T-helper 17 cell (primary cell): ENCODE measurements around the gene WFDC11. TPM values are rescaled to one million over a fixed set of nuclear protein-coding genes. Genes with fewer than 3 reads are reported as not detected.
"Not testable (repeated sequence)": the region's sequence is repeated elsewhere in the genome, so short reads cannot be mapped to it uniquely, and the experiment has no call there.

Experiments
- ATAC-seq: fragments of 150-1000 bp; cut with Tn5 transposase; 2 replicates; pipeline ENCODE4 v1.10.0; 2021; ENCODE audit warnings: mild to moderate bottlenecking, moderate library complexity
- DNase-seq, 3 donors: peaks; one replicate each; pipeline versions ENCODE4 v3.0.0 to v3.0.0-alpha.2; 2020 to 2021
- H3K9me3 ChIP-seq: one replicate; pipeline ENCODE4 v1.7.0; 2013; ENCODE audit warnings: low read length, mild to moderate bottlenecking; ENCODE audit not compliant: control insufficient read depth, poor library complexity, severe bottlenecking
- H3K27ac Mint-ChIP-seq: one replicate; pipeline ENCODE4 v1.8.0; 2022; ENCODE audit warnings: mild to moderate bottlenecking, moderate library complexity, mixed read lengths
- H3K27me3 Mint-ChIP-seq: one replicate; pipeline ENCODE4 v1.8.0; 2022; ENCODE audit warnings: mixed read lengths
- H3K36me3 Mint-ChIP-seq: one replicate; pipeline ENCODE4 v1.8.0; 2022; ENCODE audit warnings: low read depth, mixed read lengths
- H3K4me1 Mint-ChIP-seq: one replicate; pipeline ENCODE4 v1.8.0; 2022; ENCODE audit warnings: mild to moderate bottlenecking, mixed read lengths
- H3K4me3 Mint-ChIP-seq: one replicate; pipeline ENCODE4 v1.8.0; 2022; ENCODE audit warnings: mild to moderate bottlenecking, moderate library complexity, mixed read lengths
- total RNA-seq, 4 donors: library from RNA in 2 of 4; stranded (reverse) in 2 of 4; gene quantifications; one replicate each; pipeline ENCODE4 v1.2.3 and lab custom pipeline; 2022 to 2026

WFDC11 gene
- total RNA-seq, 2 donors from 2014 or later = not detected

GRCh38 chr20:45647441-45648050 lies 22.5 kb downstream of the WFDC11 start:
- ATAC-seq (no peak), DNase-seq (no peak)
- H3K4me1 Mint-ChIP-seq = peaks cover 4% of the 10 kb centered on the region

DNA sequence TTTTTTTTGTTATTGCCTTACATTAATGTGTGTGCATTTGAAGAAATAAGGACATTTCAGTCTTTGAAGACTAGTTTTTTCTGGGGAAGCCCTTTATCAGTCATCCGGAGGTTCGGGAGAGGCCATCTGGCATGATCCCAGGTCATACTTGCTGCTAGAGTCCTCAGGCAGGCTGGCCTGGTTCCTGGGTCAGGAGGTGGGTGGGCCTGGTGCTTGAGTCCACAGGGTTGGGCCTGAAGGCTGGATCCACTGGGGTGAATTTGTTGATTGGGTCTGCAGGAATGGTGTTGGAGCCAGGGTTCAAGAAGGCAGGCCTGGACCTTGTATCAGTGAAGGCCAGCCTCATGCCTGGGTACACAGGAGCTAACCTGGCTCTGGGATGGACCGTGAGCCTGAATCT lies 23.2 kb downstream of the WFDC11 start:
- Mint-ChIP-seq H3K27me3 (peaks cover 57% of the 10 kb centered on the region), H3K36me3 (peaks cover 5% of the 10 kb centered on the region), H3K4me3 (no peak overlapping the region), H3K4me1 (peaks cover 4% of the 10 kb centered on the region), H3K27ac (no peak overlapping the region)
- no peak for DNase-seq
- no peaks in the 10 kb centered on the region for H3K9me3 ChIP-seq
- ATAC-seq = no peak

More at GRCh38 chr20:45647441-45648050, 22.5 kb downstream of the WFDC11 start:
- no peaks in the 10 kb centered on the region for H3K9me3 ChIP-seq
- Mint-ChIP-seq H3K27me3 (peaks cover 57% of the 10 kb centered on the region), H3K36me3 (peaks cover 5% of the 10 kb centered on the region), H3K27ac (no peak overlapping the region), H3K4me3 (no peak overlapping the region)

DNA sequence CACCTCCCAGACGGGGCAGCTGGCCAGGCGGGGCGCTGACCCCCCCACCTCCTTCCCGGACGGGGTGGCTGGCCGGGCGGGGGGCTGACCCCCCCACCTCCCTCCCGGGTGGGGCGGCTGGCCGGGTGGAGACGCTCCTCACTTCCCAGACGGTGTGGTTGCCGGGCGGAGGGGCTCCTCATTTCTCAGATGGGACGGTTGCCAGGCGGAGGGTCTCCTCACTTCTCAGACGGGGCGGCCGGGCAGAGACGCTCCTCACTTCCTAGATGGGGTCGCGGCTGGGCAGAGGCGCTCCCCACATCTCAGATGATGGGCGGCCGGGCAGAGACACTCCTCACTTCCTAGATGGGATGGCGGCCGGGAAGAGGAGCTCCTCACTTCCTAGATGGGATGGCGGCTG lies 24.2 kb downstream of the WFDC11 start:
- H3K4me1 Mint-ChIP-seq, H3K36me3 Mint-ChIP-seq, ATAC-seq, H3K27ac Mint-ChIP-seq, H3K9me3 ChIP-seq, H3K4me3 Mint-ChIP-seq, DNase-seq: not testable (repeated sequence)
- peaks cover 52% of the 10 kb centered on the region for H3K27me3 Mint-ChIP-seq

DNA sequence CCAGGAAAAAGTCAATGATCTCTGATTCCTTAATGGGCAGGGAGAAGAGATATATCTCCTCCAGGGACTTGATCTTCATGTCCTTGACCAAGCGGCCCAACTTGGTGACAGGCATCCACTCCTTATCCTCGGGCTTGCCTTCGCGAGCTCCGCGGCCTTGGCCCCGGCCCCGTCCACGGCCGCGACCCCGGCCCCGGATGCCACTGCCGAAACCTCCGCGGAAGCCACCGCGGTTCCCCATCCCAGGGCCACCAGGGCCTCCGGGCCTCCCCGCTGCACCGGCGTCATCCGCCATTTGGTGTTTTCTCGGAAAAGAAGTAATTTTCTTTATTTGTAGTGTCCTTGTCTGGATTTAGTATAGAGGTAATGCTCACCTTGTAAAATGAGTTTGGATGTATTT lies 29.0 kb downstream of the WFDC11 start:
- not testable (repeated sequence) for H3K27ac Mint-ChIP-seq, H3K4me3 Mint-ChIP-seq, H3K36me3 Mint-ChIP-seq, H3K4me1 Mint-ChIP-seq, DNase-seq, ATAC-seq, H3K9me3 ChIP-seq
- peaks cover 44% of the 10 kb centered on the region for H3K27me3 Mint-ChIP-seq

GRCh38 chr20:45639687-45640086 lies 30.4 kb downstream of the WFDC11 start:
- Mint-ChIP-seq H3K27ac (no peak overlapping the region), H3K27me3 (peaks cover 42% of the 10 kb centered on the region), H3K4me3 (no peak overlapping the region), H3K36me3 (peaks cover 2% of the 10 kb centered on the region), H3K4me1 (peaks cover 4% of the 10 kb centered on the region)
- DNase-seq = no peak
- no peaks in the 10 kb centered on the region for H3K9me3 ChIP-seq
- no peak for ATAC-seq

DNA sequence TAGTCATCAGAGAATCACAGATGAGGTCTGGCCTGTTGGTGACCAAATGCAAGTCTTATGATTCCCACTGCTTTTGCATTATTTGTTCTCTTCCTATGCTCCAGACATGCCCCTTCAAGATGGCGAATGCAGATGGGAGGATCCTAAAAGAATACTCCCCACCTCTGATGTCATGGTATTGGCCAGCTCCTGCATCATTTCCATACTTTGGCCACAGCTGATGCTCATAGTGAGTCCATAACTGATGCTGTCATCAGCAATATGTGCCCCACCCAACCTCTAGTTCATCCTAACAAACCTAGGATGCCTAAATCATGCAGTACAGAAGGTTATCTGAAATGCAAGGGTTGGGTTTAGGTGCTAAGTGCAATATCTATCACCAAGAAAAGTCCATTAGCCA lies 33.5 kb downstream of the WFDC11 start:
- H3K27ac Mint-ChIP-seq = no peak overlapping the region
- H3K9me3 ChIP-seq = no peaks in the 10 kb centered on the region
- H3K27me3 Mint-ChIP-seq = peaks cover 41% of the 10 kb centered on the region
- no peaks in the 10 kb centered on the region for H3K36me3 Mint-ChIP-seq
- ATAC-seq (no peak), DNase-seq (no peak)
- no peaks in the 10 kb centered on the region for H3K4me1 Mint-ChIP-seq
- H3K4me3 Mint-ChIP-seq = no peak overlapping the region

DNA sequence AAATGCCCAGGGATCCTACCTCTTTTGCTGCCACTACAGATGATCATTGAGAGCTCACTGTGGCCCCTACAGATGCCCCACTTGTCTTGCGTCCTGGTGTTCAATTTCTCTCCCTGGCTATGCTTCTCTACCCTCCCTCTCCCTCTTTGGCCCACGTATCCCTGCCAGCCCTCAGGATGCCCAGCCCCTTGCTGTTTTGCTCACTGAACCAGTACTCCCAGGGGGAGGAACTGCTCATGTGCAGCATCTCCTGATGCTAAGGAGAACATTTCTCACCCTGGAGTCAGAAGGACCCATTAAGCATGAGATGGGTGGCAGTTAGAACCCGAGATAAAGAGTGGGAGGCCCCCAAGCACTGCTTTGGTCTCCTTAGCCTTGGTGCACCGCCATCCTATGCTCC lies 38.9 kb downstream of the WFDC11 start, which contains the start of gene WFDC9:
Gene WFDC9 (minus strand): TSS at position 101 of the 400 bp plus-strand sequence. CDS start 21,103 bp downstream, outside the sequence.
- Mint-ChIP-seq H3K4me3 (no peak within 1 kb of the TSS), H3K27ac (no peak within 1 kb of the TSS), H3K27me3 (peaks cover 54% of the 10 kb centered on the region), H3K4me1 (peaks cover 5% of the 10 kb centered on the region), H3K36me3 (no peaks in the 10 kb centered on the region)
- peaks cover 3% of the 10 kb centered on the region for H3K9me3 ChIP-seq
- no peak for DNase-seq
- ATAC-seq = no peak

DNA sequence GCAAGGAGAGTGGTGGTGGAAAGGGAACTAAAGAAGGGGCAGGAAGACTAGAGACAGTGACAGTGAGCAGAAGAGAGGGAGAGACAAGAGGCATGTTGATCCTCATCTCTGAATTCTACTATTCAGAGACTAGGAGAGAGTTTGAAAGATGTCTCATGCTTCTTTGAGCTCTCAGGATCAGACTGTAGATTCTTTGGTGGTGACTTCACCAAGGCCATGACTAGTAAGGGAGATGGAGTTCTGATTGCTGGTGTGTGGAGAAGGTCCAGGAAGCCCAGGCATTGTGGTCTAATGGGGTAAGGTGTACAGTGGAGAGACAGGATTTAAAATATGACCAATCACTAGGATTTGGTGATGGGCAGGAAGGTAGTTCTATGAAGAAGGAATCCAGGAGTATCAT lies 39.7 kb downstream of the WFDC11 start:
- Mint-ChIP-seq H3K4me3 (no peak overlapping the region), H3K27me3 (peaks cover 54% of the 10 kb centered on the region), H3K4me1 (peaks cover 5% of the 10 kb centered on the region), H3K36me3 (no peaks in the 10 kb centered on the region), H3K27ac (no peak overlapping the region)
- peaks cover 3% of the 10 kb centered on the region for H3K9me3 ChIP-seq
- no peak for ATAC-seq
- no peak for DNase-seq

DNA sequence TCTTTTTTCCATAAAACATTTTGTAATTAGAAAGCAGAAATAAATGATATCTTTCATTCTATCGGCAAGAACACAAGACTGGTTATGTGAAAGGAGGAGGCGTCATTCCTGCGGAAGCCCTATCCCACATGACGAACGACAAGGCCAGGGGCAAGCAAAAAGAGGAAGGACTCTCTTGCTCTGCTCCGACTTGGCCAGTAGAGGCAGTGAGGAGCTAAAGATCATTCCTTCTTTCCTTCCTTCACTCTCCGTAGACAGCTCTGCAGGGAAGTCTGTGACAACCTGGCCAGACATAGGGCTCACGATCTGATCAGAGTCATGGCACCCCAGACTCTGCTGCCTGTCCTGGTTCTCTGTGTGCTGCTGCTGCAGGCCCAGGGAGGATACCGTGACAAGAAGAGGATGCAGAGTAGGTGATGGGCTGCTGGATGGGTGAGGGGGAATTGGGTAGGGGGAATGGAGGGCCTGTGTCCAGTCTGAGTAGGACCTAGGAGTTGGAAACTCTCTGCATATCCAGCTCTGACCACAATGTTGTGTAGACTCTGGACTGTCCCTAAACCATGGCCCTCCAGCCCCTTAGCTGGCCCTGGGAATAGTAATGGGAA lies 40.4 kb downstream of the WFDC11 start, which contains the start of gene WFDC10A:
Gene WFDC10A (plus strand): TSS at position 244 of the 605 bp plus-strand sequence. CDS start 75 bp downstream, at position 319.
- Mint-ChIP-seq H3K36me3 (no peaks in the 10 kb centered on the region), H3K27ac (no peak within 1 kb of the TSS), H3K4me3 (no peak within 1 kb of the TSS), H3K27me3 (peaks cover 54% of the 10 kb centered on the region), H3K4me1 (peaks cover 5% of the 10 kb centered on the region)
- H3K9me3 ChIP-seq = peaks cover 3% of the 10 kb centered on the region
- DNase-seq (no peak), ATAC-seq (peak; percentile 76)

GRCh38 chr20:45626540-45626939 lies 43.5 kb downstream of the WFDC11 start:
- ATAC-seq = no peak
- Mint-ChIP-seq H3K4me3 (no peak overlapping the region), H3K27ac (no peak overlapping the region), H3K4me1 (peaks cover 5% of the 10 kb centered on the region), H3K36me3 (no peaks in the 10 kb centered on the region), H3K27me3 (peaks cover 31% of the 10 kb centered on the region)
- DNase-seq = no peak
- peaks cover 3% of the 10 kb centered on the region for H3K9me3 ChIP-seq

DNA sequence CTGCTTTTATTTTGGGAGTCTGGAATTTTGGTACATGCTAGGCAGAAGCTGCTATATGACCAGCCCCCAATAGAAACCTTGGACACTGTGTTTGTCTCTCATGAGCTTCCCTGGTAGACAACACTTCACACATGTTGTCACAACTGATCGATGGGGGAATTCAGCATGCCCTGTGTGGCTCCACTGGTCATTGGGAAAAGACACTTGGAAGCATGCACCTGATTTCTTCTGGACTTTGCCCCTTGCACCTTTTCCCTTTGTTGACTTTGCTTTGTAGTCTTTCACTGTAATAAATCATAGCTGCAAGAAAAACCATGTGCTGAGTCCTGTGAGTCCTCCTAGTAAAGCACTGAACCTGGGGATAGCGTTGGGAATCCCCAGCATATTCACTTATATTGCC lies 48.4 kb downstream of the WFDC11 start:
- DNase-seq (no peak), ATAC-seq (no peak)
- H3K9me3 ChIP-seq = no peaks in the 10 kb centered on the region
- H3K36me3 Mint-ChIP-seq = no peaks in the 10 kb centered on the region
- H3K27me3 Mint-ChIP-seq = peaks cover 6% of the 10 kb centered on the region
- H3K27ac Mint-ChIP-seq = no peak overlapping the region
- no peaks in the 10 kb centered on the region for H3K4me1 Mint-ChIP-seq
- no peak overlapping the region for H3K4me3 Mint-ChIP-seq

GRCh38 chr20:45617591-45617990 lies 52.4 kb downstream of the WFDC11 start:
- Mint-ChIP-seq H3K4me3 (no peak overlapping the region), H3K4me1 (no peaks in the 10 kb centered on the region), H3K36me3 (no peaks in the 10 kb centered on the region), H3K27ac (no peak overlapping the region), H3K27me3 (peaks cover 13% of the 10 kb centered on the region)
- no peak for DNase-seq
- no peaks in the 10 kb centered on the region for H3K9me3 ChIP-seq
- ATAC-seq = no peak

GRCh38 chr20:45612314-45612713 lies 57.7 kb downstream of the WFDC11 start:
- no peaks in the 10 kb centered on the region for H3K9me3 ChIP-seq
- H3K4me3 Mint-ChIP-seq = no peak overlapping the region
- no peak overlapping the region for H3K27ac Mint-ChIP-seq

GRCh38 chr20:45611054-45611453 lies 59.0 kb downstream of the WFDC11 start:
- no peaks in the 10 kb centered on the region for H3K36me3 Mint-ChIP-seq
- H3K27me3 Mint-ChIP-seq = peaks cover 21% of the 10 kb centered on the region
- H3K27ac Mint-ChIP-seq = no peak overlapping the region
- H3K9me3 ChIP-seq = no peaks in the 10 kb centered on the region
- ATAC-seq (no peak), DNase-seq (no peak)
- H3K4me1 Mint-ChIP-seq = no peaks in the 10 kb centered on the region
- no peak overlapping the region for H3K4me3 Mint-ChIP-seq

More at GRCh38 chr20:45612314-45612713, 57.7 kb downstream of the WFDC11 start:
- no peak for ATAC-seq
- Mint-ChIP-seq H3K27me3 (peaks cover 21% of the 10 kb centered on the region), H3K4me1 (no peaks in the 10 kb centered on the region), H3K36me3 (no peaks in the 10 kb centered on the region)
- DNase-seq = no peak
